ENCODE results near the gene IDH3G.
"Not testable (repeated sequence)": the region's sequence is repeated elsewhere in the genome, so short reads cannot be mapped to it uniquely, and the experiment has no call there.

The IDH3G gene

DNA sequence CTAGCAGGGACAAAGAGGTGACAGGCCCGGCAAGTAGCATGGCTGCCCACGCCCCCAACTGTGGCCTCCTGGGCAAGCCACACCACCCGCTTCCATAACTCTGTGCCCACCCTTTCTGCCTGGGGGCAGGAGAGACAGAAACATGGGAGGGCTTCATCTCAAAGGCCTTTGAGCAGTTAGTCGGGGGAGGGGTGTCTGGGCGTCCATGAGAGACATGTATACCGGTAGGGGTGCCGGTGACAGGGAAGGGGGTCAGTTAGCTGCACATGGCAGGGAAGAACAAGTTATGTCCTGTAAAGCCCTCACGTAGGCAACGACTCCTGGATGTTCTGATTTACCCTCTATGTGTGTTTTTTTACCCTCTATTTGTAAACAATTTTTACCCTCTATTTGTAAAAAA, 26.9 kb upstream of the IDH3G start:
- Histone ChIP-seq H3K9me3 (ENCODE audit: control insufficient read depth, low read length) (no peaks in the 10 kb centered on the region), H3K9ac (no peak overlapping the region), H3K4me1 (no peaks in the 10 kb centered on the region), H3K79me2 (no peaks in the 10 kb centered on the region), H3K27ac (no peak overlapping the region), H2AFZ (no peak overlapping the region), H3K36me3 (ENCODE audit: control insufficient read depth, insufficient read depth, low read length) (no peaks in the 10 kb centered on the region), H3K27me3 (ENCODE audit: control insufficient read depth, insufficient read depth, low read length) (no peaks in the 10 kb centered on the region), H3K4me3 (ENCODE audit: low read depth, low read length) (no peak overlapping the region), H3K4me2 (ENCODE audit: low read length) (no peak overlapping the region)
- TF ChIP-seq, protein P1, sequence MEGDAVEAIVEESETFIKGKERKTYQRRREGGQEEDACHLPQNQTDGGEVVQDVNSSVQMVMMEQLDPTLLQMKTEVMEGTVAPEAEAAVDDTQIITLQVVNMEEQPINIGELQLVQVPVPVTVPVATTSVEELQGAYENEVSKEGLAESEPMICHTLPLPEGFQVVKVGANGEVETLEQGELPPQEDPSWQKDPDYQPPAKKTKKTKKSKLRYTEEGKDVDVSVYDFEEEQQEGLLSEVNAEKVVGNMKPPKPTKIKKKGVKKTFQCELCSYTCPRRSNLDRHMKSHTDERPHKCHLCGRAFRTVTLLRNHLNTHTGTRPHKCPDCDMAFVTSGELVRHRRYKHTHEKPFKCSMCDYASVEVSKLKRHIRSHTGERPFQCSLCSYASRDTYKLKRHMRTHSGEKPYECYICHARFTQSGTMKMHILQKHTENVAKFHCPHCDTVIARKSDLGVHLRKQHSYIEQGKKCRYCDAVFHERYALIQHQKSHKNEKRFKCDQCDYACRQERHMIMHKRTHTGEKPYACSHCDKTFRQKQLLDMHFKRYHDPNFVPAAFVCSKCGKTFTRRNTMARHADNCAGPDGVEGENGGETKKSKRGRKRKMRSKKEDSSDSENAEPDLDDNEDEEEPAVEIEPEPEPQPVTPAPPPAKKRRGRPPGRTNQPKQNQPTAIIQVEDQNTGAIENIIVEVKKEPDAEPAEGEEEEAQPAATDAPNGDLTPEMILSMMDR (IDR thresholded peaks at IDR 0.05) = no peak

DNA sequence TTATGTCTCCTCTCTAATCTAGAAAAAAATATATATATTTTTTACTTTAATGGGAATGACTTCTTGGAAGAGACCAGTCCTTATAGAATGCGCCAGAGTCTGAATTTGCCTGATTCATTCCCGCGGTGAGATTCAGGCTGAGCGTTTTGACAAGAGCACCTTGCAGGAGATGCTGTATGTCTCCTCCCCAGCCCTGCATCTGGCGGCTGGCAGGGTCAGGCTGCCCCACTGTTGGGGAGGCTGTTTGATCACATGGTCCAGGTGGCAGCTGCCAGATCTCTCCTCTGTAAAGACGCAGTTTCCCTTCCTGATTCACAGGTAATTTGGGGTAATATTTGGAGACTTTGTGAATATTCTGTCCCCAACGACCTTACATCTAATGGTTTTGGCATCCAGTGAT, 26.4 kb upstream of the IDH3G start:
- no peak overlapping the region for H3K4me3 ChIP-seq (ENCODE audit: low read depth, low read length)
- H3K36me3 ChIP-seq (ENCODE audit: control insufficient read depth, insufficient read depth, low read length) = no peaks in the 10 kb centered on the region
- no peak overlapping the region for H2AFZ ChIP-seq
- no peaks in the 10 kb centered on the region for H3K4me1 ChIP-seq
- H3K9me3 ChIP-seq (ENCODE audit: control insufficient read depth, low read length) = no peaks in the 10 kb centered on the region
- H3K27me3 ChIP-seq (ENCODE audit: control insufficient read depth, insufficient read depth, low read length) = no peaks in the 10 kb centered on the region
- H3K9ac ChIP-seq = no peak overlapping the region
- H3K27ac ChIP-seq = no peak overlapping the region
- H3K4me2 ChIP-seq (ENCODE audit: low read length) = no peak overlapping the region
- H3K79me2 ChIP-seq = no peaks in the 10 kb centered on the region
- TF ChIP-seq, protein P1 (IDR thresholded peaks at IDR 0.05) = no peak

DNA sequence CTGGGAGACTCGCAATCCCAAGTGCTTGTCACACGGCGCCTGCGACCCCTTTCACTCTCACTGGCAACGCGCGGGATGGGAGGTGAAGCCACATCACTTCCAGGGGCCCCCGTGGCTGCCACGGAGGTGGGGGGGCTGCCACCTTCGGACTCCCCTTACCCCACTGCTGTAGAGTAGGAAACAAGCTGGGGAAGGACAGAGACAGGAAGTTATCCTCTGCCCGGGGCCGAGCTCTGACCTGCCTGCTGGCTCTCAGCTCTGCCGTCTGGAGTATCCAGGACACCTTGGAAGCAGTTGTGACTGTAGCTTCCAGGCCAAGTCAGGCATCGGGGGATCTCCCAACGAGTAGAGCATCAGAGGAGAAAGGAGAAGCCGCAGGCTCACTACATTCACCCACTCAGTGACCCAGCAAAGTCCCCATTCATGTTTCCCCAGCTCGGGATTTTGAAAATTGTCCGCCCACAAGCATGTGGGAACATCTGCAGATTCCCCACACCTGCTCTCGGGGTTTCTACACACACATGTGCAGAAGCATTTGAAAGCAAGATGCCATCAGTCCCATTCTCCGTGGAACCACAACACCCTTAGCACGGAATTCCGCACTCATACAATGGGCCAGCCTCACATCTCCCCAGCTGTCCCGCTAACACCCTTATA, 25.3 kb upstream of the IDH3G start:
- H3K79me2 ChIP-seq = no peaks in the 10 kb centered on the region
- H3K27ac ChIP-seq = no peak overlapping the region
- H3K27me3 ChIP-seq (ENCODE audit: control insufficient read depth, insufficient read depth, low read length) = no peaks in the 10 kb centered on the region
- no peaks in the 10 kb centered on the region for H3K36me3 ChIP-seq (ENCODE audit: control insufficient read depth, insufficient read depth, low read length)
- peak overlapping the region; percentile 16 for H3K4me3 ChIP-seq (ENCODE audit: low read depth, low read length)
- TF ChIP-seq, protein P1 (IDR thresholded peaks at IDR 0.05) = no peak
- H3K9me3 ChIP-seq (ENCODE audit: control insufficient read depth, low read length) = no peaks in the 10 kb centered on the region
- no peak overlapping the region for H3K9ac ChIP-seq
- H3K4me1 ChIP-seq = no peaks in the 10 kb centered on the region
- peak overlapping the region; percentile 66 for H2AFZ ChIP-seq
- peak overlapping the region; percentile 51 for H3K4me2 ChIP-seq (ENCODE audit: low read length)

DNA sequence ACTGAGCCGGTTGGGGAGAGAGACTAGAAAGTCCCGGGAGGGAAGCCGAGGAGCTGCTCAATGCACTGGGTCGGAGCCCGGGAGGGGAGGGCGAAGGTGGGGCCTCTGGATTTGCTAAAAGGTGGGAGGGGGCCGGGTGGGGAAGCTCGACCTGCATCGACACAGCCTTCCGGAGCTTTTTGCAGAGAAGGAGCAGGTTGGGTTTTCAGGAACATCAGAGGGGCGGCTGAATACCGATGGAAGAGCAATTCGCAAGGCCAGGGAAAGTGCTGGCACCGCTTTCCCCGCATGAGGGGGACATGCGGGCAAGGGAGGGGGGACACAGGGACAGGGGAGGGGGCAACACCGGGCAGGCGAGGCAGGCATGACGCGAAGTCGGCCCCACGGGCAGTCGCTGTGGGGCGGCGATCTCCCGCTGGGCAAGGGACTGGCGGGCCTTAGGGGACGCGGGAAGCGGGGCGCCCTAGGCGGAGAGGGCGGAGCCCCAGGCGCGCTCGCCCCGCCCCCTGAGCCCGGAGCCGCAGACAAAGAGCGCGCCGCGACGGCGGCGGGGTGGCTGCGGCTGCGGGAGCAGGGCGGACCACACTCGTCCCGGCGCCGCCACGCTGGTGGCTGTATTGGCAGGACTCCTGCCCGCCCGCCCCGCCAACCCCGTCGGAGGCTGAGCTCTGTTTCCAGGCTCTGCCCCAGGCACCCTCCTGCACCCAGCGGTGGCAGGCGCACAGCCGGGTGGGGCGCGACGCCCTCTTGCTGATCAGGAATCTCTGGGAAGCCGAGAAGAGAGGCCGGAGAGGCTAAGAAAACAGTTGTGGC, 24.6 kb upstream of the IDH3G start:
- no peak overlapping the region for H3K9ac ChIP-seq
- H2AFZ ChIP-seq = peak overlapping the region; percentile 66
- peak overlapping the region; percentile 51 for H3K4me2 ChIP-seq (ENCODE audit: low read length)
- H3K27me3 ChIP-seq (ENCODE audit: control insufficient read depth, insufficient read depth, low read length) = no peaks in the 10 kb centered on the region
- no peaks in the 10 kb centered on the region for H3K4me1 ChIP-seq
- TF ChIP-seq, protein P1 (IDR thresholded peaks at IDR 0.05) = no peak
- H3K79me2 ChIP-seq = no peaks in the 10 kb centered on the region
- H3K4me3 ChIP-seq (ENCODE audit: low read depth, low read length) = peak overlapping the region; percentile 16
- no peaks in the 10 kb centered on the region for H3K9me3 ChIP-seq (ENCODE audit: control insufficient read depth, low read length)
- no peak overlapping the region for H3K27ac ChIP-seq
- H3K36me3 ChIP-seq (ENCODE audit: control insufficient read depth, insufficient read depth, low read length) = no peaks in the 10 kb centered on the region

DNA sequence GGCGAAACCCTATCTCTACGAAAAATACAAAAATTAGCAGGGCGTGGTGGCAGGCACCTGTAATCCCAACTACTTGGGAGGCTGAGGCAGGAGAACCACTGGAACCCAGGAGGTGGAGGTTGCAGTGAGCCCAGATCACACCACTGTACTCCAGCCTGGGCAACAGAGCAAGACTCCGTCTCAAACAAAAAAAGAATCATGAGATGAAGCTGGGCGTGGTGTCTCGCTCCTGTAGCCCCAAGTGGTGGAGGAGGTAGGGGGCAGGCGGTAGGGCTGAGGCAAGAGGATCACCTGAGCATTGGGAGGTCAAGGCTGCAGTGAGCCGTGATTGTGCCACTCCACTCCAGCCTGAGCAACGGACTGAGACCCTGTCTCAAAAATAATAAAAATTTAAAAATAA, 23.9 kb upstream of the IDH3G start:
- not testable (repeated sequence) for H3K4me1 ChIP-seq; H3K4me3 ChIP-seq (ENCODE audit: low read depth, low read length); H3K27me3 ChIP-seq (ENCODE audit: control insufficient read depth, insufficient read depth, low read length); H3K79me2 ChIP-seq; H2AFZ ChIP-seq; H3K36me3 ChIP-seq (ENCODE audit: control insufficient read depth, insufficient read depth, low read length); H3K4me2 ChIP-seq (ENCODE audit: low read length); H3K9ac ChIP-seq; H3K9me3 ChIP-seq (ENCODE audit: control insufficient read depth, low read length); H3K27ac ChIP-seq
